GM18873 (cell line): ENCODE measurements around the gene TIMP4.

Source experiments
- ATAC-seq: cut with Tn5 transposase; IDR thresholded peaks from one replicate; pipeline ENCODE4 v1.9.1; 2021; ENCODE audit warnings: mild to moderate bottlenecking, moderate library complexity, moderate number of reproducible peaks; ENCODE audit not compliant: unreplicated experiment, low FRiP score

The TIMP4 gene

DNA sequence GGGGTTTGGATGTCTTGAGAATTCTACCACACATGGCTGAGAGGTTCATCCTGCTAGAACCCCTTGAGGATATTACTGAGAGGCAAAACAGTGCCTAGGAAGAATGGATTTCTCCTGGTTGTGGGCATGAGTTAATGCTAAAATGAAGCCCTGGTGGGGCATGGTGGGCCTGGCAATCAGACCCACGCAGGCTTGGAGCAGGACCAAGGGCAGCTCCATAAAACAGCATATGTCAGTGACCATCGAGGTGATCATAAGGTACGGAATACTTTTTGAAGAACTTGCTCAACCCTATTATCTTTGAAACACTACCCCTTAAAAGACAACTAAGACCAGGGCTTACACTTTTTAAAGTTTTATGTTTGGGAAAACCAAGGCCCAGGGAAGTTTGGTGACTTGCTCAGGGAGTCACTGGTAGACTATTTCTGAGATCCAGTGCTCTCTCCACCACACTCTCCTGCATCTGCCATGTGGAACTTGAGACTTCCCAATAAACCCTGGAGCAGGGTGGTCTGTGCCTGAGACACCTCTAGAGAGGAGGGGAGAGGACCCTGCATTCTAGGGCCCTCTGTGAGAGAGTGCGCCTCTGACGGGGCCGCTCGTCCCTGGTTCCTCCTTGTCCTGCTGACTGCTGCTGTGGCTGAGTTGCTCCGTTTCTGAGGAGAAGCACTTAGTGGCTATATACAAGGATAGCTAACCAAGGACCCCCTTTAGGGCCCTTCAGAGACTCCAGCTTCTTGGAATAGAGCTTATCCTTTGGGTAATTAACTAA is 28.0 kb upstream of the TIMP4 start:
- no peak for ATAC-seq

DNA sequence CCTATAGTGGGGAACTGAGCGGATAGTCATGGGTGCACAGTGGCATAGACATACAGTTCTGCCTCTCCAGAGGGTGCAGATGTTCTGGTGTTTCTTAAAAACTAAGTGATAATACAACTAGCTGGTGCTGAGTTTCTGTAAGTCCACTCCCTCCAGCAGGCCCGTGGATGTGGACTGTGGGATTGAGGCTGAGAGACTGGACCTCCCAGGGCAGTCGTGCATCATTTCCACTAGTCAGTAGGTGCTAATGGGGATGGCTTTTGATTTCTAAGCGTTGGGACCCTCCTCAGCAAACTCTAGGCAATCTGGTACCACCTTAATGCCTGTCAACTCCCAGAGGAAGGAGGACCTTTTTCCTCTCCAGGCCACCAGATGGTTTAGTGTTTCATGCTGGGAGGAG is 27.3 kb upstream of the TIMP4 start:
- no peak for ATAC-seq

DNA sequence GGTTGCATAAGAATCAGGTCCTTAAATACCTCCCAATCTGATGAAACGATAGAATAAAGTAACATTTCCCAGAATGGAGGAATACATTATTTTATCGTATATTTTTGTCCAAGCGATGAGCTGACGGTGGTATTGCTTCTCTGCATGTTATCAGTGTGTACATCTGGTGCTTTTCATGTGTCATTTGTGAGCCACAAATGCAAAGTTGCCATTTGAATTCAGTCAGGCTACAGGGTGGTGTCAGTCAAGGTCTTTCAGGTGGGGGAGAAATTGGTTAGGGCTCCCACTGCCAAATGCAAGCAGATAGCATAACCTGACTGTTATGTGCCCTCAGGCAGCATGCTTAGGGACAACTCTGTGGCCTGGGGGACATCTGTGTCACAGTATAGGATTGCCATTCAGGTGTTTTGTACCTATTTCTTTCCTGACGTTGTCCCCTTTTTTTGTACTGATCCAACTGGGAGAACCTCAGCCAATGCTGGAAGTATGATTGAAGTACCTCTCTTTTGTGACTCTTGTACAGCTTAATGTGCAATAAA is 26.5 kb upstream of the TIMP4 start:
- no peak for ATAC-seq

DNA sequence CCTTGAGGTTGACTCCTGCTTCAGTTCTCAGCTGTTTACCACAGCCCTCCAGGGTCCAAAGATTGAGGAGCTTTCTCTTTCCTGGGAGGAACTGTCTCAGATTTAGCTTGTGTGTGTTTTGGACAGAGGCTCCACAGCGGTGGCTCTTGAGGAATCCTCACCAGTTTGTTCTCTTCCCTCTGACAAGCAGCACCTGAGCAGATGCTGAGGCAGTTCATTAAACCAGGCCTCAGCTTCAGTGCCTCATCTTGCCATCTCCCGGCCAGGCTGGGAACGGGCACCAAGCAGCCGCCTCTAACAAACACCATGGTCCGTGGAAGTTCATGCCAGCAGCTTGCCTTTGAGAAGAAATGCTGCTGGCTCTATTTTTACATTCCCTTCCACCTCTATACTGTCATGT is 25.8 kb upstream of the TIMP4 start:
- no peak for ATAC-seq

DNA sequence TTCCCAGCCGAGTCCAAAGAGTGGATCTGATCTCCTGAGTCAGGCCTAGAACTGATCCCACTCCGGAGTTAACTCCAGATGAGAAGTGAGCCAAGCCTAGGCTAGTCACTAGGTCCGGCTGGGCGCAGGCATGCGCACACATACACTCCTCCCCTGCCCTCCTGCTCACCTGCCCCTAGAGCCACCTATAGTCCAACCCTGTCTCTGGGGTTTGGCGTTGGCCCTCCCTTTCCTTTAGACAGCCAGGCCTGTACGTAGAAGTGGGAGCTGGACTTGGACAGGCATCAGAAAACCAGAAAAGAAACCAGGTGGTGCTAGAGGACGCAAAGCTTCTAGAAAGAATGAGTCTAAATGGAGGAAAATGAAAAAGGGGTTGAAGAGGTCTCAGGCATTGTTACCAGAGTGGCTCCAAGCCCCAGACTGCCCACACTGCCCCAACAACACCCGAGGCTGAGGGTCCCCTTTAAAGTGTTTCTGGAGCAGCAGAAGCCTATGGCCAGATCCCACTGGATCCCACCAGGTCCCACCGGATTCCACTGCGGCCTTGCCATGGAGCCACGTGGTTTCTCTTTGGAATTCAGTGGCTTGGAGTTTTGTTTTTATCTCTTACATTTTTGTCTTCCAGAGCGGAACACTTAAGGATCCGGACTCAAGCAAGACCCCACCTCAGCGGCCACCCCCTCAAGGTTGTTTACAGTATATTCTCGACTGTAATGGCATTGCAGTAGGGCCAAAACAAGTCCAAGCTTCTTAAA is 24.2 kb upstream of the TIMP4 start:
- no peak for ATAC-seq

DNA sequence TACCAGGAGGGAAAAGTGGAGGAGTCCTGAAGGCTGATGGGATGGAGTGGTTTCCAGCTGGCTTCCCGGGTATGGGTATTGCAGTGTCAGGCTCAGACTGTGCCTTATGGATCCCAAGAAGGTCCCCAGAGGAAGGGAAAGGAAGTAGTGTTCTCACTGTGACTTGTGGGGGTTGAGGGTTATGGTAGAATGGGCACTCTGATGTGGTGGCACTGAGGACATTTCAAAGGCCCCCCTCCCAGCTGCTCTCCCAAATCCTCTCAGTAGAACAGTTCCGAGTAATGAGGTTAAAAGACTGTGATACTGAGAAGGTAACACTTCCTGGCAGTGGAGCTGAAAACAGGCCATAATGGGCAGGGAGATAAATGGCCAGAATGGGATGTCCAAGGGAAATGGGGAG is 23.1 kb upstream of the TIMP4 start:
- ATAC-seq, result no peak

DNA sequence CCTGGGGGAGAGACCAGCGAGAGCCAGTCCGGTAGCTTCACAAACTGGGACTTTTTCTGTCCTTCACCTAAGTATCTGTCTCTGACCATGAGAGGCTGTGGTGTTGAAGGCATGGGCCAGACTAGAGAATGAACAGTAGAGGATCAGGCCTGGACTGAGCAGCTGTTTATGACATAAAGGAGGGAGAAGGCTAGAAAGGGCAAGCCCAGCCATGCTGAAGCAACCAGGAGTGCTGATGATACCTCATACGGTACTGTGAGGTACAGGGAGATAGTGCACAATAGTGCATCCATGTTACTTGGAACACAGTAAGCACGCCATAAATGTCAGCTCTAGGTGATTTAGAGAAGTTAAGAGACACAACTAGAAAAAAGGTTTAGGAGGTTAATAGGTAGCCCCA is 22.6 kb upstream of the TIMP4 start:
- no peak for ATAC-seq

DNA sequence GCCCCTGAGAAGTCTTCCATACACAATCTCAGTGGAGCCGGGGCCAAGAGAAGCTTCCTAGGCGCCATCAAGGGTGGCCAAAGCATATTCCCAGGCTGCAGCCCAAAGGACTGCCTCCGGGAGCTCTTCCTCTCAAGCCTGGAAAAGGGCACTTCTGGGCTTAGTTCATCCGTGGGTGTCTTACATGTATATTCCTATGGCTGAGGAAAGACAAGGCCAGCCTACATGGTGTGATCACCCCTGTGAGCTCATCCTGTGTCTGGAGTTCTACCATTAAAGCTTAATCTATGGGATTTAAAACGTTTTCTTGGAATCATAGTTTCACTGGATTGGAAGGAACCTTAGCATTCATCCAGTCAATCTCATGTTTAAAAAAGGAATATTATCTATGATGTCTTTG is 21.9 kb upstream of the TIMP4 start:
- no peak for ATAC-seq

DNA sequence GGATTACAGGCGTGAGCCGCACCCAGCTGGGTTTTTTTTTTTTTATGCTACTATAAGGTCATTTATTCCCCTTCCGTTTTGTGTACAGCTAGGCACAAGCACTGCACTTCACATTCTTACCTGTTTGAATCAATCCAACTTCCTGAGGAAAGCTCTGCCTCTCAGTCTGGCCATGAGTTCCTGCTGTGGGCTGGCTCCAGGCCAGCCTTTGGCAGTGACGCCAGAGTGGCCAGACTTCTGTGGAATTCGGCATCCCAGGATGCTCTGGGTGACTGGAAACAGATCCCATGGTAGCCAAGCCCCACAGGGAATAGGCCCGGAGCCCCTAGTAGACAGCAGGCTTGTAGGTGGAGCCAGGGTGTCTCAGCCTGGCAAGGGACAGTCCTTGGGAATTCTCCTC is 21.5 kb upstream of the TIMP4 start:
- no peak for ATAC-seq

DNA sequence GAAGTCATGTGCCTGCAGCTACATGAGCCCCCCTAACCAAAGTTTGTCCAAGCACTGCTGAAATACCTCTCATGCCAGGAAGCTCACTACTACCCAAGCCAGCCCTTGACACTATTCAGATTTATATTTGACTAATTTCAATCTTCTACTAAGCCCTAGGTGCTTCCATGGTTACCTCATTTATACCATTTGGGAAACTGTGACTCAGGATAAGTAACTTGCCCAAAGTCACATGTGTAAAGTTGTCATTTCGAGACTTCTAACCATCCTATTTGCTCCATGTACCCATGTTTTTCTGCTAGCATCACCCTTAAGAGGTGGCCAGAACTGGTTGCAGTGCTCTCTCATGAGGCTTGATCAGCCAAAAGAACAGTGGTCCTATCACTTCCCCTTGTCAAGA is 20.7 kb upstream of the TIMP4 start:
- ATAC-seq, result no peak

DNA sequence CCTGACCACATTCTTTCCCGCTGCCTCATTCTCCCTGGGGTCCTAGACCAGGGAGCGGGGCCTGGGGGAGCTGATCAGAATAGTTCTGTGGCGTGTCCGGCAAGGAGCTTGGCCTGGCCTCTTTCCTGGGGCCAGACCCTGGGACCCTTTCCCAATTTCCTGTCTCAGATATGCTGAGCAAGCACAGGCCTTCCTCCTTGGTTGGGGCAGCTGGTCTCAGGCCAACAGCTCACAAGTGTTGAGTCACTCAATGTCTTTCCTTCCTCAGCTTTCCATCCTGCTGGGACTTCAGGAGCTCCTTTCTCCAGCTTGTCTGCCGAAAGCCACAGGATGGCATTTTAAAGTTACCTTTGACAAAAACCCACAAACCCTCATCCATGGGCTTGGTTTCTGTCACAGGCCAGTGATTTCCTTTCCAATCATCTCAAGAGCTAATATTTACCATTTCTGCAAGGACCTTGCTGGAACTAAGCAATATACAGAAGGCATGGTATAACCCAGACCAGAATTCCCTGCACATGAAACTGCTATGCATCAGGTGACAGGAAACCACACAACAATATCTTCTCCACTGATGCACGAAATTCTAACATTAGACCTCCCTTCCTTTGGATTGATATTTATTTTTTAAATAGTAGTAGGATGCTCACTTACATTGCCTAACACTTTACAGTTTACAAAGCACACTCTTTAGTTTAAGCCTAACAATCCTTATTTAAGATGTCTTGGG is 19.5 kb upstream of the TIMP4 start:
- ATAC-seq, result no peak

DNA sequence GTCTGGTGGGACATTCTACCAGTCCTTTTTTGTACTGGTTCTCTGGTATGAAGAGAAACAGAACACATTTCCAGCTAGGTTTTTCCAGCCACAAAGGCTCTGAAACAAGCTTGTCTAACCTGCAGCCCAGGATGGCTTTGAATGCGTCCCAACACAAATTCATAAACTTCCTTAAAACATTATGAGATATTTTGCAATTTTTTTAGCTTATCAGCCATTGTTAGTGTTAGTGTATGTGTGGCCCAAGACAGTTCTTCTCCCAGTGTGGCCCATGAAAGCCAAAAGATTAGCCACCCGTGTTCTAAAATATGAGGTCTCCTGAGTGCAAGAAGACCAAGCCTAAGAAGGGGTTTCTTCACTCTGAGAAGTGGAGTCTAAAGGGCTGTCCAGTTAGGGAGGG is 18.4 kb upstream of the TIMP4 start:
- no peak for ATAC-seq

DNA sequence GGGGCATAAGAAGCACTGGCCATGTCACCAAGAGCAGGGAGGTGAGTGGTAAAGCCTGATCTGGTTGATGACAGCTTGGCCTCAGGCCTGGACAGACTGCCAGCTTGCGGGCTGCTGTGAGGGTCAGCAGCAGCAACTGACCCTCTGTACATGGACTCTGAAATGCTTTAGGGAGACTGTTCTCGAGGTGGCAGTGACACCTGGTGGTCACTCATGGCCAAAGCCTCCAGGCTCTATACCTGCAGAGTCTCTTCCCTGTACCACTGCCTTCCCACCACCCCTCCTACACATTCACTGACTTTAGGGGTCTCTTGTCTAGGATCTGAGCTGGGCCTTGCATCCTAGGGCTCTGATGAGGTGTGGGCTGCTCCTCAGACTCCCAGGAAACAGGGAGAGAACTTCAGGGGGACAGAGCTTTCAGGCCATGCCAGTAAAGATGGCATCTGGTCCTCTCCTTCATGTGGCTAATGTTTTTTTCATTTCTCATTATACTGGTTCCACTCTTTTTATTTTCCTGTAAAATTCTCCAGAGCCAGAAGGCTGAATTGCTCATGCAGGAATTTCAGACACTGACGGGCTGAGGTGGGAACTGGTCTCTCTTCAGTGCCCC is 17.2 kb upstream of the TIMP4 start:
- no peak for ATAC-seq

DNA sequence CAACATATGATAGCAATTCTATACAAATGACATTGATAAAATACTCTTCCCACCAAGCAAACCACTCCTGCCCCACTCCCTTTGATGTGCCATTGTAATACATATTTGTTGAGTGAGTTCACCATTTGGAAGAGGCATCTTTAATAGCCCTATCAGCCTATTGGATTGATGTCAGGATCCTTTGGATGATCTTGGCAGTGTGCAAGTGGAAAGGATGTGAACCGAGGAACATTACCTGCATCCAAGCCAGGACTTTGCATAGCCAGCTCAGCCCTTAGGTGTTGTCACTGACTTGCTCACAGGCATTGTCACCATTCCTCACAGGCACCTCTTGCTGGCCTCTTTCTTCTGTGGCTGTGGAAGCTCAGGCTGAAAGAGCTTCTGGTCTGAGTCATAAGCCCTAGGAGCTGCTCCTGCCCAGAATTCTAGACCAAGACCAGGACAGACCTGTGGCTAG is 16.5 kb upstream of the TIMP4 start:
- ATAC-seq, result no peak

DNA sequence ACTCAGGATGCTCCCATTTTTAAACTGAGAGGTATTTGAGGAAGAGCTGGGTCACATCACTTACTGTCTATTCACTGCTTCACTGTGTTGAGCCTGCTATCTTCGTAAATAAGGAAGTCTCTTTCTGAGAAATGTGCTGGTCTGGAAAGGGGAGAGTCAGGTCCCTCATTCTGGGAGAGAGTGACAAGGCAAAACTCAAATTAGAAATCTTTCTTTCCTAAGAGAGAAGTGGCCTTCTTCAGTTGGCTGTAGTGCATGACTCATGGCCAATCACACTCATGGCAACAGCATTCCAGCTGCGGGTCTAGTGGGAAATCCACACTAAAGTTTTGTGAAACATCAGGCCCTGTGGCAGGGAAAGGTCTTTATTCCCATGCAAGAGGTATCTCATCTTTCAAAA is 11.5 kb upstream of the TIMP4 start:
- ATAC-seq, result no peak

DNA sequence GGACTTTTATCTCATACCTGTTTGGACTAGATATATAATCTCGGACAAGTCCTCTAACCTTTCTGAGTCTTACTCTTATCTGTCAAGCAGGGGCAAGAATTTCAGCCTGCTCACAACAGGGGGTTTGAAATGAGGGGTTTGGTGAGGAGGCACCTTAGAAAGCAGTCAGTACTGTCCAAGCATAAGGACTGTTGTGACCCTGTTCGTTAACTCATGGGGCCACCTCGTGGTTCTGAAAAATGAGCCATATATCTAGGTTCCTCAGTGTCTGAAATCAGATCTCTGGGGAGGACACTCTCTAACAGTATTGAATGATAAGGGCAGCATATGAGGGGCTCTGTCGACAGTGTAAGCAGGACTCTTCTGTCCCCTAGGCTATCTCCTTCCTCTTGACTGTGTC is 7.2 kb upstream of the TIMP4 start:
- ATAC-seq, result no peak

DNA sequence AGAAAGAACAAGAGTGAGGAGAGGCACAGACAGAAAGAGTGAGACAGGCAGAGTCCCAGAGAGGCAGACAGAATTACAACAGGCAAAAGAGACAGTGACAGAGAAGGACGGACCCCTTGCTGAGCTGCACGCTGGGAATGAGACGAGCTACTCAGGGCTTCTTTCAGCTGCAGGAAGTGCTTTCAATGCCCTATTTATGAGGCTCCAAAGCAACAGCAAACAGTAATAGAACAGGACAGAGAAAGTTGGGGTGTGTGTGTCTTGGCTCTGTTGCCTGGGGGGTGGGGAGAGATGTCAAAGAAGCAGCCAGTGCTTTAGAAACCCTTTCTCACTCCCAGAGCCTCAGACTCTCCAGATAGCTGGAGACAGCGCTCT is 502 bp upstream of the TIMP4 start:
- ATAC-seq, result no peak

DNA sequence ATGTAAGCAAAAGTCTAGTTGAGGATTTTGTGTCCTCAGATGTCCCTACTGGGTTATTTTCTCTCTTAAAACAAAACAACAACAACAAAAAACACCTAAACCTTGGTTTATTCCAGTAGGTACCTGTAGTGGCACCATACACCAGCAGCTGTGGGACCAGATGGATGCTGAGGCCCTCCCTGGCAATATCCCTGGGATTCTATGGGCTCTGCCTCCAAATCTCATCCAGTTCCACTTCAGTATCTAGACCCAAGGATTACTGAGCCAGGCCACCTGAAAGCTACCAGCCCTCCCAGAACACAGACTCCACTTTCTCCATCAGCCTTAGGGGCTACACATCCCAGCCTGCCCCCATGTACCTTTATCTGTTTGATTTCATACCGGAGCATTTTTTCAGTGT is 1.7 kb downstream of the TIMP4 start:
- ATAC-seq, result no peak

DNA sequence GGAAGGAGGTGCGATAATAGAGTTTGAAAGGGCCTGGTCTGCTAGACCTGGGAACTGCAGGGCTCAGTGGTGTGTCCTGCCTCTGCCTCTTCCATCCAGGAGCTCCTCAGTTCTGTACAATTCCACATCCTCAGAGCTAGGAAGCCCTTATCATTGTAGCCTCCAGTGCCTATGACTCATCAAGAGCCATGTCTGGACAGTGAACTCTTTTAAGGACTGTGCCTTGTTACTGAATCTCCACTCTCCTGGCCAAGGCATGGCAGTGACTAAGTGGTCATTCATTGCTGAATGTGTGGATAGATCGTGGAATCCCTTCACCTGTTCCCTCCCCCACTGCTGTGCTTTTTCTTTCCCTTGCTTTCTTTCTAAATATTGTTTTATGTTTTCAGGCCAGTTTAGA is 2.9 kb downstream of the TIMP4 start:
- ATAC-seq, result no peak

DNA sequence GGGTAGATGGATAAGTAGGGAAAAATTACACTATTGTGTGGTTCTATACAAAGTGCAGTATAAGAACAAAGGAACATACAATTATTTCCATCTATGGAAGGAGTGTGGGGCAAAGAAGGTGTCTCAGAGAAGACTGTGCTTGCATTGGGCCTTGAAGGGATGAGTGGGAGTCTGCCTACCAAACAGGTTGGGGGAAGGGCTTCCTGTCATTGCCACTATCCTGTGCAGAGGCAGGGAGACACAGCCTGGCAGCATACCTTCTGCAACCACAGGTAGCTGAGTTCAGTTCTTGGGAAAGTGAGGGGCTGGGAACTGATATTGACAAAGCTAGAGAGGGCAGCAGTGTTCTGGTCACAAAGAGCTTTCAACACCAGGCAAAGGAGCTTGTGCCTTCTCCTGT is 3.4 kb downstream of the TIMP4 start:
- no peak for ATAC-seq

DNA sequence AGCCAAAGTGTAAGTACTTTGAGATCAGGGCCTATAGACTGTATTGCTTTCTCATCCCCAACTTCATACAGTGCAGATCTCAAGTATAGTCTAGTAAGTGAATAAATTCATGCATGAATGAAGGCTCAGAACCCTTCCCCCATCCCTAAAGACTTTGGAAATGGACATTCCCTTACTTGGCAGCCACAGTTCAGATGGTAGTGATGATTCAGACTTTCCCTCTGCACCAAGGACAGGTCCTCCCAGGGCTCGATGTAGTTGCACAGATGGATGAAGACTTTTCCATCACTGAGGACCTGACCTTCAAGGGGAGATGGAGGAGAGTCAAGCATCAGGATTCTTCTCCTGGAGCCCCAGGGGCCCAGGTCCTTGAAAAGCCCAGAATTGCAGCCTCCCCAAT is 4.6 kb downstream of the TIMP4 start:
- no peak for ATAC-seq
